Measurements from ENCODE around the gene ATP10A. TPM values are rescaled to one million over a fixed set of nuclear protein-coding genes. Genes with fewer than 3 reads are reported as not detected.

The ATP10A gene
- total and polyA plus RNA-seq, 11 donors = 0.53 to 3.3 (median 1.0) TPM

GRCh38 chr15:25733036-25733855 is 129.9 kb downstream of the ATP10A start:
- intact Hi-C loops (cut with DNase I) = loop anchor here in 1 of 10 donors (10.0 kb wide), 1 partner anchor 132 kb away; the partner anchor contains the start of gene ATP10A
- Histone ChIP-seq H3K4me1 (peaks cover 0 to 30% (median 13%) of the 10 kb centered on the region in 12 donors), H3K9me3 (no peaks in the 10 kb centered on the region), H3K36me3 (no peaks in the 10 kb centered on the region), H3K27me3 (no peaks in the 10 kb centered on the region), H3K4me3 (no peak overlapping the region), H3K27ac (no peak overlapping the region)
- TF ChIP-seq CTCF (IDR thresholded peaks at IDR 0.05) (no peak), POLR2A (IDR thresholded peaks at IDR 0.05) (no peak)
- WGBS, 4 donors = 80 to 89% (median 85%) methylated on average over 18 of the region's 18 CpGs
- DNase-seq (no peak), ATAC-seq (no peak)

- DNase-seq = no peak
- no peak for ATAC-seq
- Histone ChIP-seq H3K4me3 (no peak overlapping the region), H3K27ac (no peak overlapping the region), H3K27me3 (no peaks in the 10 kb centered on the region), H3K9me3 (no peaks in the 10 kb centered on the region), H3K36me3 (no peaks in the 10 kb centered on the region), H3K4me1 (peaks cover 0 to 19% (median 6%) of the 10 kb centered on the region in 12 donors)
- intact Hi-C loops (cut with DNase I) = loop anchor here in 1 of 10 donors (10.0 kb wide), 1 partner anchor 133 kb away; the partner anchor contains the start of gene ATP10A
- TF ChIP-seq CTCF (IDR thresholded peaks at IDR 0.05) (no peak), POLR2A (IDR thresholded peaks at IDR 0.05) (no peak)
- 78 to 85% (median 81%) methylated on average over 6 of the region's 6 CpGs for WGBS, 4 donors
Observed at GRCh38 chr15:25732191-25732590, 130.9 kb downstream of the ATP10A start.

- ATAC-seq = no peak
- DNase-seq = no peak
- no peaks in the 10 kb centered on the region for H3K36me3 ChIP-seq
- TF ChIP-seq CTCF (IDR thresholded peaks at IDR 0.05) (no peak), POLR2A (IDR thresholded peaks at IDR 0.05) (no peak)
- intact Hi-C loops (cut with DNase I) = loop anchor here in 1 of 10 donors (10.0 kb wide), 1 partner anchor 133 kb away; the partner anchor contains the start of gene ATP10A
- 54 to 81% (median 76%) methylated on average over 2 of the region's 2 CpGs for WGBS, 4 donors
- no peak overlapping the region for H3K27ac ChIP-seq
- no peaks in the 10 kb centered on the region for H3K9me3 ChIP-seq
- peaks cover 0 to 12% (median 0%) of the 10 kb centered on the region in 12 donors for H3K4me1 ChIP-seq
- H3K27me3 ChIP-seq = no peaks in the 10 kb centered on the region
- H3K4me3 ChIP-seq = no peak overlapping the region
Observed at GRCh38 chr15:25731411-25731810, 131.7 kb downstream of the ATP10A start.

- no peaks in the 10 kb centered on the region for H3K27me3 ChIP-seq
- intact Hi-C loops (cut with DNase I) = loop anchor here in 1 of 10 donors (10.0 kb wide), 1 partner anchor 134 kb away; the partner anchor contains the start of gene ATP10A
- no peak overlapping the region for H3K27ac ChIP-seq
- no peak overlapping the region for H3K4me3 ChIP-seq
- ATAC-seq (no peak), DNase-seq (no peak)
- H3K4me1 ChIP-seq = peaks cover 0 to 12% (median 0%) of the 10 kb centered on the region in 12 donors
- no peaks in the 10 kb centered on the region for H3K9me3 ChIP-seq
- H3K36me3 ChIP-seq = peaks cover 0 to under 1% (median 0%) of the 10 kb centered on the region in 9 donors
- 86 to 93% (median 88%) methylated on average over 6 of the region's 6 CpGs for WGBS, 4 donors
- no peak for TF ChIP-seq CTCF (IDR thresholded peaks at IDR 0.05)
- no peak for TF ChIP-seq POLR2A (IDR thresholded peaks at IDR 0.05)
Observed at GRCh38 chr15:25730918-25731317, 132.2 kb downstream of the ATP10A start.

Measured in heart left ventricle (tissue), 16 donors.